ENCODE results near the gene WFDC12.

DNA sequence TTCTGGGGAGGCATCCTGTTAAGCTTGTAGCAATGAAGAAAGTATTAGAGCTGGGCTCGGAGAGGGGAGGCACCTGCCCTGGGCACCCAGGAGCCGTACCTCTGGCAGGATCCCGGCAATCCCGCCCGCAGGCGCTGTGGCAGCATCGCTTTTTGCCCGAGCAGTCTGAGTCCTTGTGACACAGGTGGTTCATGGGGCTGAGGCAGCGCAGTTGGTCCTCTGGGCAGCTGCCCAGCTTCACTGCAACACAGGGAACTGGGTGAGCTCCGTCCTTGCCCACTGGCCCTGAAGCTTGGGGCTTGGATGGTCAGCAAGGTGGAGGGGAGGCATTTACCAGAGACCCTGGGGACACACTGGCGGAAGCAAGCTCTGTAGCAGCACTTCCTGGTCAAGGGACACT is 14.0 kb downstream of the WFDC12 start:
- TF ChIP-seq, protein P1, sequence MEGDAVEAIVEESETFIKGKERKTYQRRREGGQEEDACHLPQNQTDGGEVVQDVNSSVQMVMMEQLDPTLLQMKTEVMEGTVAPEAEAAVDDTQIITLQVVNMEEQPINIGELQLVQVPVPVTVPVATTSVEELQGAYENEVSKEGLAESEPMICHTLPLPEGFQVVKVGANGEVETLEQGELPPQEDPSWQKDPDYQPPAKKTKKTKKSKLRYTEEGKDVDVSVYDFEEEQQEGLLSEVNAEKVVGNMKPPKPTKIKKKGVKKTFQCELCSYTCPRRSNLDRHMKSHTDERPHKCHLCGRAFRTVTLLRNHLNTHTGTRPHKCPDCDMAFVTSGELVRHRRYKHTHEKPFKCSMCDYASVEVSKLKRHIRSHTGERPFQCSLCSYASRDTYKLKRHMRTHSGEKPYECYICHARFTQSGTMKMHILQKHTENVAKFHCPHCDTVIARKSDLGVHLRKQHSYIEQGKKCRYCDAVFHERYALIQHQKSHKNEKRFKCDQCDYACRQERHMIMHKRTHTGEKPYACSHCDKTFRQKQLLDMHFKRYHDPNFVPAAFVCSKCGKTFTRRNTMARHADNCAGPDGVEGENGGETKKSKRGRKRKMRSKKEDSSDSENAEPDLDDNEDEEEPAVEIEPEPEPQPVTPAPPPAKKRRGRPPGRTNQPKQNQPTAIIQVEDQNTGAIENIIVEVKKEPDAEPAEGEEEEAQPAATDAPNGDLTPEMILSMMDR (IDR thresholded peaks at IDR 0.05) = no peak
- no peak for TF ChIP-seq POLR2A (IDR thresholded peaks at IDR 0.05)

Data from uterus (tissue), 2 donors.